GM18511 (cell line): Measurements from ENCODE around the gene POTEJ.
"Not testable (repeated sequence)": the region's sequence is repeated elsewhere in the genome, so short reads cannot be mapped to it uniquely, and the experiment has no call there.

Experiments used
- ATAC-seq: cut with Tn5 transposase; IDR thresholded peaks from one replicate; pipeline ENCODE4 v1.9.1; 2021; ENCODE audit warnings: mild to moderate bottlenecking, moderate library complexity; ENCODE audit not compliant: unreplicated experiment

POTEJ gene

GRCh38 chr2:130611140-130611539 lies at the start of gene POTEJ:
Gene POTEJ (plus strand): TSS chr2:130611440. CDS start chr2:130611533, 93 bp downstream.
- ATAC-seq = not testable (repeated sequence)

GRCh38 chr2:130566165-130566564 lies 45.1 kb upstream of the POTEJ start:
- not testable (repeated sequence) for ATAC-seq

DNA sequence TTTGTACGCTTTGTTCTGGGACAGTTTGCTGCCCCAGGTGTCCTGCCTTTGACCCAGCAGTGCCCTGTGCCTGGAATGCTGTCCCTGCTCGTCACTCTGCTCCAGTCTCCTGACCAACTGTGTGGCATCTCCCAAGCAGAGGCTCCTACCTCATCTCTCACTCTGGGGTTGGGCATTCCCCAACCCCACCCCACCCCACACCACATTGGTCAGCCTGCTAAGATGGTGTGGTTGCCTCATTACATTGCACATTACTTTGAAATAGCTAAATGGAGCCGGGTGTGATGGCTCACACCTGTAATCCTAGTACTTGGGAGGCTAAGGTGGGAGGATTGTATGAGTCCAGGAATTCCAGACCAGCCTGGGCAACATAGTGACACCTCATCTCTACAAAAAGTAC lies 39.3 kb upstream of the POTEJ start:
- ATAC-seq = not testable (repeated sequence)

GRCh38 chr2:130574230-130574629 lies 37.0 kb upstream of the POTEJ start:
- ATAC-seq = not testable (repeated sequence)

- ATAC-seq = not testable (repeated sequence)
Measured at GRCh38 chr2:130576209-130576784, 34.9 kb upstream of the POTEJ start.

GRCh38 chr2:130577559-130577958 lies 33.7 kb upstream of the POTEJ start:
- not testable (repeated sequence) for ATAC-seq

GRCh38 chr2:130579121-130579520 lies 32.1 kb upstream of the POTEJ start:
- ATAC-seq = not testable (repeated sequence)

DNA sequence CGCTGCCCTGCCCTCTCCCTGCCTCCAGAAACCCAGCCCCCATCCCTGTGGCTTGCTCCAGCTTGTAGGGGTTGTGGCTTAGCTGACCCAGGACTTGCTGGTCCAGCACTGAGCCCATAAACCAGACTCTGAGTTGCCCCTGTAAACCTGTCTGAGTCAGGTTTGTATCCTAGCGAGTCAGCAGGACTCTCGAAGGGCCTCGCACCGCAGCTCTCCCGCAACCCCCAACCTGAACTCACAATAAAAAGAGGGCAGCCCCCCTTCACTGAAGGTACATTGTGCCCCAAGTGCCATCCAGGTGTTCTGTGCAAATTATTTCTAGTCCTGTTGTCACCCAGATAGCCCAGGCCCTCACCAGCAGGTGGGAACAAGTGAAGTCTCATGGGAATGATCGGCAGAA lies 29.7 kb upstream of the POTEJ start:
- ATAC-seq = not testable (repeated sequence)

DNA sequence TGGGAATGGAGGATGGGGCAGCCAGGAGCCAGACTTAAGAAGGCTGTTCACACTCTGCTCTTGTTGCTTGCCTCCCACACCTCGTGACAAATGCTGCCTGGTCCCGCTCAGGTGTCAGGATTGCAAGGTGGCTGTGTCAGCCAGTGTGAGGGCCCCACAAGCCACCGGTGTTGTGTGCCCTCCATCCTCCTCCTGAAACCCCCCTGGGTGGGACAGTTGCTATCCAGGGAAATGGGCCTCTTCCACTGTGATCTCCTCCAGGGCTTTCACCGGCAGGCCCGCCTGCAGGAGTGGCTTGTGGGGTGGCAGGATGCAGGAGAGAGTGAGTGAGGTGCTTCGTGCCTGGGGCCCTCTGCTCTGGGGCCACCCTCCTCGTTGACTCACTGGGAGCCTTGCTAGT lies 28.3 kb upstream of the POTEJ start:
- ATAC-seq = not testable (repeated sequence)

GRCh38 chr2:130583582-130583981 lies 27.7 kb upstream of the POTEJ start:
- ATAC-seq = not testable (repeated sequence)

GRCh38 chr2:130584726-130585125 lies 26.5 kb upstream of the POTEJ start:
- ATAC-seq = not testable (repeated sequence)

DNA sequence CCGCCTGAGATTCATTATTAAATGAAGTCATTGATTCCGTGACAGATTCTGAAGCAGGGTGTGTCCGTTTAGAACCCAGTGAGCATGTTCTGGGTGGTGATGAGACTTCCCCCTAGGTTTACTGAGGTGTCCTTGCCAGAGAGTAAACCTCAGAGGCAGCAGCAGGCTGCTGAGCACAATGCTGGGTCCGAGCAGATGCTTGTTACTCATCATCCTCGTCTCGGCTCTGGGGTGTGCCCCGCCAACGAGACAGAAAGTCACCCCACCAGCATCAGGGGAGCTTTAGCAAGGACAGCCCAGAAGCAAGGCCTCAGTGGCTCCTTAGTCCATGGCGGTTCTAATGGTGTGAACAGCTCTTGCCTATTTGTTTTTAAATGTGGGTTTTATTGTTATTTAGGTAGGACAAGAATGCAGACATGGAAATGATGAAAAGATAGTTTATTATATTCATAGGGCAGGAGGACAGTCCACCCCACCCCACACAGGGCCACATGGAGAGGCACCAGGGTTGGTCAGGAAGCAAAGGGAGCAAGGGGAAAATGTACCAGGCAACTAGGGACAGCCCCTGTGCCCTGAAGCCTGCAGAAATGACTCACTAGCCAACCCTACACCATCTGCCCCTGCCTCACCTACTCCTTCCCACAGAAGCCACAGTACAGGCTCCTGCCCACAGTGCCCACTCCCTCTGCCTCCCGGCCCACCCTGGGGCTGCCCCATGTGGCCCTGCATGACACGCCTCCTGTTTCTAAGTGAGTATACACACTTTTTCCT lies 22.4 kb upstream of the POTEJ start:
- ATAC-seq = peak; percentile 78

DNA sequence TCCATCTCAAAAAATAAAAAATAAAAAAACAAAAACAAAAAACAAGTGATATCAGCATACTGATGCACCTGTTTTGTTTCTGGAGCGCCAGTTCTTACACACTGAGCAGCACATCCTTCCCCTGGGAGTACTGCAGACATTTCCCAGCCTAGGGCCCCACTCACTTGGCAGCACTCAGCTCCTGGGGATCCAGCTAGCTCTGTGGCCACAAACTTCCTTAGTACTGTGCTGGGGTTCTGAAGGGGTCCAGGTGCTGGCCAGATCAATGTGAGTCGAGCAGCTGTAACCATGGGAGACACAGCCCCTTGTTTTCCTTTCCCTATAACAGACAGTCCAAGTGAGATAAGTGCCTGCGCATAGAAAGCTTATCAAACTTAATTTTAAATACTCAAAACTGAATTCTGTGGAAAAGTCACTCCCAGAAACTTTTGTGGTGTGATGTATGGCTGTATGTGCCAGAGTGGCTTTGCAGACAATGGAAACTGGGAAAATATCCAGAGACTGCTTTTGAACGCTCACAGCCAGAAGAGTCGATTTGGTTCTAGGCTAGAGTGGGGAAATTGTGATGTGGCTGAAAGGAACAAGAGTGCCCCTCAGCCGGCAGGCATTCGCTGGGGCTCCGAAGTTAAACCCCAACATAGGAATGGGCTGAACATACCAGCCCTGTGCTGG lies 20.9 kb upstream of the POTEJ start:
- ATAC-seq = not testable (repeated sequence)

GRCh38 chr2:130590842-130591359 lies 20.3 kb upstream of the POTEJ start:
- ATAC-seq = not testable (repeated sequence)

DNA sequence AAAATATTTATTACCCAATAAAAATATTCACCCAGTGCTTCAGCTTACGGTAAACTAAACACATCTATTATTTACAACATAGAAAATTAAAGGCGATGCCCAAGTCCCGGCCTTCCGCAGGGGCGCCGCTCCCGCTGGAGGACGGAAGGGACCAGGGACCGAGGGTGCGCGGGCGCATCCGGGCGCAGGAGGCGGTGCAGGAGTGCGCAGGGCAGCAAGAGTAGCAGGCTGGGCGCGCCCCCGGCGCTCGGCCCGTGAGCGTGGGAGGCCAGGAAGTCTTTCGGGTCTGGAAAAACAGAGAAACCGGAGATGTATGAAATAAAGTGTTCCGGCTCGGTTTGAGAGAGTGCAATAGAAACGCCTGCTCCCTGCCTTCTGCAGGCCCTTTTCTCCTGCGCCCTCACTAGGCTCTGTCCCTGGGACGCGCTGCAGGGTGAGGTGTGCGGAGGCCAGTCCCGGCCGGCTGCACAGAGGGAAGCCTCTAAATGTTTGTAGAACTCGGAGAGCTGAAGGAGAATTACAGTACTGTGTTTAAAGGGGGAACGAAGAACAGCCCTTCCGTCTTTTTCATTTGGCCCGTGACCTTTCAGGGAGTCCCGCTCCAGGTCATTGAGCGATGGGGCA lies 18.3 kb upstream of the POTEJ start:
- not testable (repeated sequence) for ATAC-seq

DNA sequence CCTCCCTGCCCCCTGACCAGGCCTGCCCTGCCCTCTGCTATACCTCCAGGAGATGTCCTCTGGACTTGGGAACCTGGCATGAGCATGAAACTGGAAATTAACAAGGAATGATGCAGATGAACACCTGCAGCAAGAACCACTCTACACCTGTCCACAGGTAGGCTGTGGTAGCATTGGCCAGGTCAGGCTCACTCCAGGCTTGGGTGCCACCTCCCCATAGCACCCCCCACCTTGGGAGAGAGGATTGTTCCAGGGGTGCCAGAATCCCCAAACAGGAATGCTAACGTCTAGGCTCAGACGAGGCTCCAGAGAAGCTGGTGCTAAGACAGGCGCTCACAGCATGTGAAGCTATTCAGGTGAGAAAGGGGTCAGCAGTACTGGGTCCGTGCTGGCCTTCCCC lies 17.2 kb upstream of the POTEJ start:
- ATAC-seq = not testable (repeated sequence)

- ATAC-seq = not testable (repeated sequence)
Measured at GRCh38 chr2:130596757-130597156, 14.5 kb upstream of the POTEJ start.

DNA sequence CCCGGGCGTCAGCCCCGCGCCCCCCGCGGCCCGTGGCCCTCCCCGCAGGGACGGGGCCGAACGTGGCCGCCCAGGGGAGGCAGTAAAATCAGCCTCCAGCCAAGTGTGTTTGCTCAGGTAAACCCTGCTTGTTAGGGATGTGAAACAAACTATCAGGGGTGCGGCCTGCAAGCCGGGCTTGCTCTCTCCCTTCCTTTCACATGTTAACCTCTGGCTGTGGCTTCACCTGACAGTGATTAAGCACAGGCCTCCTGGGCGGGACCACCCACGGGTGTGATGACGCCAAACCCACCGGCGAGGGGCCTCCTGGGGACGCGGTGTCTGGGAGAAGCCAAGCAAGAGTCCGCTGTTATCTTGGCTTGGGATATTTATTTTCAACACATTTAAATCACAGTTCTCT lies 13.2 kb upstream of the POTEJ start:
- ATAC-seq = not testable (repeated sequence)

GRCh38 chr2:130598463-130598862 lies 12.8 kb upstream of the POTEJ start:
- ATAC-seq = not testable (repeated sequence)

- not testable (repeated sequence) for ATAC-seq
Measured at GRCh38 chr2:130599393-130599792, 11.8 kb upstream of the POTEJ start, which contains the start of gene CFC1. Gene CFC1 (minus strand): TSS chr2:130599575. CDS start chr2:130599287, 288 bp downstream.

GRCh38 chr2:130599926-130600325 lies 11.3 kb upstream of the POTEJ start:
- ATAC-seq = not testable (repeated sequence)
